OCI-LY3 (cell line): ENCODE measurements around the gene ATOH8.

ENCODE experiments used
- EZH2phosphoT487 ChIP-seq: fragments of 200-600 bp; shearing (Covaris generic); IDR thresholded peaks from 2 replicates; pipeline ENCODE4 v1.6.1; 2018; ENCODE audit warnings: antibody characterized with exemption, mixed run types, low read depth
- TF ChIP-seq, protein P1 (sequence below): fragments of 200-600, 300-600 bp; sonication (generic); IDR thresholded peaks from 2 replicates; pipeline ENCODE4 v1.5.1; 2014; ENCODE audit warnings: antibody characterized with exemption, low read length, low read depth

- TF ChIP-seq, protein P1, sequence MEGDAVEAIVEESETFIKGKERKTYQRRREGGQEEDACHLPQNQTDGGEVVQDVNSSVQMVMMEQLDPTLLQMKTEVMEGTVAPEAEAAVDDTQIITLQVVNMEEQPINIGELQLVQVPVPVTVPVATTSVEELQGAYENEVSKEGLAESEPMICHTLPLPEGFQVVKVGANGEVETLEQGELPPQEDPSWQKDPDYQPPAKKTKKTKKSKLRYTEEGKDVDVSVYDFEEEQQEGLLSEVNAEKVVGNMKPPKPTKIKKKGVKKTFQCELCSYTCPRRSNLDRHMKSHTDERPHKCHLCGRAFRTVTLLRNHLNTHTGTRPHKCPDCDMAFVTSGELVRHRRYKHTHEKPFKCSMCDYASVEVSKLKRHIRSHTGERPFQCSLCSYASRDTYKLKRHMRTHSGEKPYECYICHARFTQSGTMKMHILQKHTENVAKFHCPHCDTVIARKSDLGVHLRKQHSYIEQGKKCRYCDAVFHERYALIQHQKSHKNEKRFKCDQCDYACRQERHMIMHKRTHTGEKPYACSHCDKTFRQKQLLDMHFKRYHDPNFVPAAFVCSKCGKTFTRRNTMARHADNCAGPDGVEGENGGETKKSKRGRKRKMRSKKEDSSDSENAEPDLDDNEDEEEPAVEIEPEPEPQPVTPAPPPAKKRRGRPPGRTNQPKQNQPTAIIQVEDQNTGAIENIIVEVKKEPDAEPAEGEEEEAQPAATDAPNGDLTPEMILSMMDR: no peak
- no peak for TF ChIP-seq EZH2phosphoT487
Measured at GRCh38 chr2:85720533-85720932, 33.3 kb upstream of the ATOH8 start.
